Duodenal mucosa (tissue), 2 donors: ENCODE measurements around the gene IQCK.
"Not testable (repeated sequence)": the region's sequence is repeated elsewhere in the genome, so short reads cannot be mapped to it uniquely, and the experiment has no call there.

ENCODE experiments used
- H3K27ac ChIP-seq: one replicate; pipeline ENCODE4 v1.7.0; 2013; ENCODE audit warnings: low read depth, low read length
- H3K27me3 ChIP-seq, 2 donors: one replicate each; pipeline ENCODE4 v1.7.0; 2013; ENCODE audit warnings: low read length in 2 of 2, control low read depth in 1 of 2; ENCODE audit not compliant: insufficient read depth in 2 of 2, control insufficient read depth in 1 of 2
- H3K36me3 ChIP-seq, 2 donors: one replicate each; pipeline ENCODE4 v1.7.0; 2013; ENCODE audit warnings: low read length in 2 of 2, control low read depth in 1 of 2; ENCODE audit not compliant: insufficient read depth in 2 of 2, control insufficient read depth in 1 of 2
- H3K4me1 ChIP-seq, 2 donors: one replicate each; pipeline ENCODE4 v1.7.0; 2013; ENCODE audit warnings: low read length in 2 of 2, control low read depth in 1 of 2; ENCODE audit not compliant: insufficient read depth in 2 of 2, control insufficient read depth in 1 of 2
- H3K4me3 ChIP-seq, 2 donors: one replicate each; pipeline ENCODE4 v1.7.0; 2013; ENCODE audit warnings: low read length in 2 of 2, low read depth in 1 of 2
- H3K9ac ChIP-seq, 2 donors: one replicate each; pipeline ENCODE4 v1.7.0; 2013; ENCODE audit warnings: low read length in 2 of 2, low read depth in 1 of 2
- H3K9me3 ChIP-seq, 2 donors: one replicate each; pipeline ENCODE4 v1.7.0; 2013; ENCODE audit warnings: low read length in 2 of 2, control low read depth in 1 of 2; ENCODE audit not compliant: control insufficient read depth in 1 of 2

Gene IQCK

GRCh38 chr16:19716183-19716582, 1.9 kb upstream of the IQCK start:
- peaks cover 3 to 27% of the 10 kb centered on the region in 2 donors for H3K36me3 ChIP-seq
- no peak overlapping the region for H3K9ac ChIP-seq
- peaks cover 20 to 28% of the 10 kb centered on the region in 2 donors for H3K4me1 ChIP-seq
- no peaks in the 10 kb centered on the region for H3K27me3 ChIP-seq
- no peaks in the 10 kb centered on the region for H3K9me3 ChIP-seq
- no peak overlapping the region for H3K27ac ChIP-seq
- peak overlapping the region; percentile 90 for H3K4me3 ChIP-seq

DNA sequence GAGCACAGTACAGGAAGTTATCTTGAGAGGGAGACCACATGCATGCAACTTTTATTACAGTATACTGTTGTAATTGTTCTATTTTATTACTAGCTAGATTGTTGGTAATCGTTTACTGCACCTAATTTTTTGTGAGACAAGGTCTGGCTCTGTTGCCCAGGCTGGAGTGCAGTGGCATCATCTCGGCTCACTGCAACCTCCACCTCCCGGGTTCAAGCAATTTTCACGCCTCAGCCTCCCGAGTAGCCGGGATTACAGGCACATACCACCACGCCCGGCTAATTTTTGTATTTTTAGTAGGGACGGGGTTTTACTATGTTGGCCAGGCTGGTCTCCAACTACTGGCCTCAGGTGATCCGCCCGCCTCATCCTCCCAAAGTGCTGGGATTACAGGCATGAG, 1.3 kb upstream of the IQCK start:
- H3K27me3 ChIP-seq, H3K27ac ChIP-seq, H3K9me3 ChIP-seq, H3K9ac ChIP-seq: not testable (repeated sequence)
- peaks cover 20 to 23% of the 10 kb centered on the region in 2 donors for H3K4me1 ChIP-seq
- H3K4me3 ChIP-seq: peak overlapping the region; percentile 90
- peaks cover 3 to 22% of the 10 kb centered on the region in 2 donors for H3K36me3 ChIP-seq

DNA sequence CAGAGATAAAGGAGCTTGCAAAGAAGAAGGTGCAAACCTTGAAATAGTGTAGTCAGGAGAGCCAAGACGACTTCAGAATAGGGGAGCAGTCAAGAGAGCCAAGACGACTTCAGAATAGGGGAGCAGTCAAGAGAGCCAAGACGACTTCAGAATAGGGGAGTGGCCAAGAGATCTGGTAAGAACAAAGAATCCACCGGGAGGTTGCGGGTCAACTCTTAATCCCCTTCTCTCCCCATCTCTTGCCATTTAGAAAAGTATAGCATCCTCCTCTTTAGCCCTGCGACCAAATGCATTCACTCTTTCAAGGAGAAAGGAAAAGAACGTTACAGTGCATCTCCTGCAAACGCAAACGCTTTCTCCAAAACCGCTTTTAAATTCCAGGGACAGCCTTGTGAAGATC, 757 bp upstream of the IQCK start:
- Histone ChIP-seq H3K4me1 (peaks cover 20 to 22% of the 10 kb centered on the region in 2 donors), H3K36me3 (peaks cover 2 to 18% of the 10 kb centered on the region in 2 donors), H3K9ac (peak overlapping the region; percentile 58 to 63), H3K4me3 (peak overlapping the region; percentile 90), H3K27ac (no peak overlapping the region), H3K9me3 (no peaks in the 10 kb centered on the region), H3K27me3 (no peaks in the 10 kb centered on the region)

GRCh38 chr16:19718624-19718965, 524 bp downstream of the IQCK start:
- Histone ChIP-seq H3K4me1 (peaks cover 20 to 22% of the 10 kb centered on the region in 2 donors), H3K36me3 (peaks cover 0 to 10% of the 10 kb centered on the region in 2 donors), H3K9me3 (no peaks in the 10 kb centered on the region), H3K27me3 (no peaks in the 10 kb centered on the region), H3K27ac (no peak overlapping the region), H3K4me3 (peak overlapping the region; percentile 90), H3K9ac (peak overlapping the region; percentile 62 to 67)

DNA sequence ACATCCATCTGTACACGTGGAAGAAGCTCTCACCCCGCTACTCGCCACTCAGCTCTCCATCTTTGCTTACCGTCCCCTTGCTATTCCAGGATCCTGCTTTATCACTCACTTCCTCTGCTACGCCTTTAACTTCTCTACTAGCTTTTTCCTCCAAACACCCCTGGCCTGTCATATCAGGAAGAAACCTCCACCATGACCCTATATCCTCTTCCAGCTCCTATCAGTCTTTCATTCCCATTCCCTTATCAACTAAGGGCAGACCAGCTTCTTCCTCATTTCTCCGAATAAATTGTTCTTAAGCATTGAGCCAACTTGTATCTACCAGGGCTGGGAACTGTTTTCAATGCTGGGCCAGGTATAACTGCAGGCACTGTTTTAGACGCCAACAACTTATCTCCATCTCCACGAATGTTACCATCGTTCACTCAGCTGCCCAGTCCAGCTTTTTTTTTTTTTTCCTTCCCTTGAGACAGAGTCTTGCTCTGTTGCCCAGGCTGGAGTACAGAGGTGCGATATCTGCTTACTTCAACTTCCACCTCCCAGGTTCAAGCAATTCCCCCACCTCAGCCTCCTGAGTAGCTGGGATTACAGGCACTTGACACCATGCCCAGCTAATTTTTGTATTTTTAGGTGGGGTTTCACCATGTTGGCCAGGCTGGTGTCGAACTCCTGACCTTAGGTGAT, 4.3 kb downstream of the IQCK start:
- peaks cover 5 to 7% of the 10 kb centered on the region in 2 donors for H3K4me1 ChIP-seq
- H3K9ac ChIP-seq: no peak overlapping the region
- no peak overlapping the region for H3K27ac ChIP-seq

DNA sequence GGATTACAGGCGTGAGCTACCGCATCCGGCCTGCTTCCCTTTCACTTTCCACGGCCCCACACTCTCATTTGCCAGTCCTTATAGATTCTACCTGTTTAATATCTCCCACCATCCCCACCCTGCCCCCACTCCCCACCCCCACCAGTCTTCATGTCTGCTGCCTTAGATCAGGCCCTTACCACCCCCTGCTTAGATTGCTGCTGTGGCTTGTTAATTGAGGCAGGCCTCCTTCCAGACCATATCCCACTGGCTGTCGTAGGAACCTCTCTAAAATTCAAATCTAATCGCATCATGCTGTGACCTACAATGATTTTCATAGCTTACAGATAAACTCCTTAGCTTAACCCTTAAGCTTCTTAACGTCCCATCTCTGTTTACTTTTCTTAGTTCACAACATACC, 4.9 kb downstream of the IQCK start:
- Histone ChIP-seq H3K9me3 (no peaks in the 10 kb centered on the region), H3K36me3 (no peaks in the 10 kb centered on the region), H3K4me3 (no peak overlapping the region), H3K9ac (no peak overlapping the region), H3K27me3 (no peaks in the 10 kb centered on the region), H3K4me1 (peaks cover 5 to 7% of the 10 kb centered on the region in 2 donors), H3K27ac (no peak overlapping the region)

More for the DNA sequence above, 4.3 kb downstream of the IQCK start:
- Histone ChIP-seq H3K9me3 (no peaks in the 10 kb centered on the region), H3K4me3 (no peak overlapping the region), H3K27me3 (no peaks in the 10 kb centered on the region), H3K36me3 (no peaks in the 10 kb centered on the region)

GRCh38 chr16:19728636-19728965, 10.5 kb downstream of the IQCK start:
- H3K9ac ChIP-seq: no peak overlapping the region
- no peaks in the 10 kb centered on the region for H3K4me1 ChIP-seq
- no peak overlapping the region for H3K4me3 ChIP-seq
- H3K9me3 ChIP-seq: no peaks in the 10 kb centered on the region
- H3K27me3 ChIP-seq: no peaks in the 10 kb centered on the region
- no peak overlapping the region for H3K27ac ChIP-seq
- peaks cover 0 to 4% of the 10 kb centered on the region in 2 donors for H3K36me3 ChIP-seq

GRCh38 chr16:19733551-19733950, 15.5 kb downstream of the IQCK start:
- H3K27ac ChIP-seq: no peak overlapping the region
- H3K4me3 ChIP-seq: no peak overlapping the region
- peaks cover 0 to 4% of the 10 kb centered on the region in 2 donors for H3K36me3 ChIP-seq
- H3K27me3 ChIP-seq: no peaks in the 10 kb centered on the region
- no peaks in the 10 kb centered on the region for H3K9me3 ChIP-seq
- no peak overlapping the region for H3K9ac ChIP-seq
- no peaks in the 10 kb centered on the region for H3K4me1 ChIP-seq

DNA sequence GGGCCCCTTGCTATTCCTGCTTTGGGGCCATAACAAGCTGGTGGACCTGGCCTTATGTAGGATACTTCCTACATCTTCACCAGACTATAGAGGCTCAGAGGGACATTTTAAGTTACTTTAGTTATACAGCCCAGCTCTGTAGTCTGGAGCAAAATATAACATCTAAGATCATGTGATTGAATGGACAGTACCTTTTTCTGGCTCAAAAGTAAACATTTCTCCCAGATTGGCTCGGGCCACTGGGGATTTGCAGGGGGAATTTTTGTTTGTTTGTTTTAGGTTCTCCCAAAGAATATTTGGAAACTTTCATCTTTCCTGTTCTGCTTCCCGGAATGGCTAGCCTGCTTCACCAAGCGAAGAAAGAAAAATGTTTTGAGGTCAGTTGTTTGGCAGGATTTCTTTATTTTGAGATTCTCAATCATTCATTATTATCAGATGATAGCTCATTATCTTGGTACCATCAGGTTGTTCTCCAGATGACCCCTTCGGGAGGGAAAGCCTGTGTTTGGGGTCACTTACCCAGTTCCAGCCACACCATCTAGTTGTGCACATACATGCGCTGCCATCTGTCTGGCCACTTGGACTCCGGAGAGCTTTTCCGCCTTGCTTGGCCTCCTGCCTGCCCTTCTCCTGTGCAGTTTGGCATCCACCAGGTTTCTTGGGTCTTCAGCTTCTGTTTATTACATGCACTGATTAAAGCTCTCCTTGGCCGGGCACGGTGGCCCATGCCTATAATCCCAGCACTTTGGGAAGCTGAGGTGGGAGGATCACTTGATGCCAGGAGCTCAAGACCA, 17.2 kb downstream of the IQCK start:
- Histone ChIP-seq H3K9me3 (no peaks in the 10 kb centered on the region), H3K4me1 (no peaks in the 10 kb centered on the region), H3K27me3 (no peaks in the 10 kb centered on the region), H3K4me3 (no peak overlapping the region), H3K36me3 (peaks cover 0 to 4% of the 10 kb centered on the region in 2 donors), H3K9ac (no peak overlapping the region), H3K27ac (no peak overlapping the region)

DNA sequence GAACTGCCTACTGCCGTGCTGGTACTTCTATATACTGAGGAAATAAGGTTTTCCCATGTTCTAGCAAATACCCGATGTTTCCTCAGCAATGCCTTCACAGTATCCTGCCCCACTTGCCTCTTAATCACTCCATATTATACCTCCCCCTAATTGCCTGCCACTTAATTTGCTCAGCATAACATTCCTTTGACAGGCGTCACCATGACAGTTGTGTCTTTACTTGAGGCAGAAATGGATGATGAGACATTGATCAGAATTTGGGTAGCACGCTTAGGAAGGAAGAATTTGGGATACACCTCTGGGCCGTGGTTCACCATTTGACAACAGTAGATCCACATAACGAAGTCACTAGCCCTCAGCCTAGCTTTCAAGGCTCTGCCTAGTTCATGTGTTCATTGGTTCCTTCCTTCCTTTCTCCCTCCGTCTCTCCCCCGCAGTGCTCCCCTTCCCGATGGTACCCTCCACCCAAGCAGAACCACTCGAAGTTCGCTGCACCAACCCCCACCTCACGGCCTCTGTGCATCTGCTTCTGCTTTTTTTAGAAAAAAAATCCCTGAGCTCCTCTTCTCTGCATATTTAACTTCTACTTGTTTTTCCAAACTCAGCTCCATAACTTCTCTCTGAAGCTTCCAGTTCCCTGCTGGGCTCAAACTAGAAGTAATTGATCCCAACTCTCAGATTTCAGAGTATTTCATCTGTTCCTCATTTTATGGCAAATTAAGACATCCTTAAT, 19.4 kb downstream of the IQCK start:
- Histone ChIP-seq H3K4me3 (no peak overlapping the region), H3K36me3 (peaks cover 0 to 4% of the 10 kb centered on the region in 2 donors), H3K27me3 (no peaks in the 10 kb centered on the region), H3K4me1 (no peaks in the 10 kb centered on the region), H3K9ac (no peak overlapping the region), H3K9me3 (no peaks in the 10 kb centered on the region), H3K27ac (no peak overlapping the region)
